Activated T-cell treated with anti-CD3 and anti-CD28 coated beads for 48 hours (primary cell): ENCODE data around the gene DARS1.
"Not testable (repeated sequence)": the region's sequence is repeated elsewhere in the genome, so short reads cannot be mapped to it uniquely, and the experiment has no call there.

Source experiments
- DNase-seq: peaks from one replicate; pipeline ENCODE4 v3.0.0-alpha.2; 2020; ENCODE audit warnings: low read depth

DARS1 gene

DNA sequence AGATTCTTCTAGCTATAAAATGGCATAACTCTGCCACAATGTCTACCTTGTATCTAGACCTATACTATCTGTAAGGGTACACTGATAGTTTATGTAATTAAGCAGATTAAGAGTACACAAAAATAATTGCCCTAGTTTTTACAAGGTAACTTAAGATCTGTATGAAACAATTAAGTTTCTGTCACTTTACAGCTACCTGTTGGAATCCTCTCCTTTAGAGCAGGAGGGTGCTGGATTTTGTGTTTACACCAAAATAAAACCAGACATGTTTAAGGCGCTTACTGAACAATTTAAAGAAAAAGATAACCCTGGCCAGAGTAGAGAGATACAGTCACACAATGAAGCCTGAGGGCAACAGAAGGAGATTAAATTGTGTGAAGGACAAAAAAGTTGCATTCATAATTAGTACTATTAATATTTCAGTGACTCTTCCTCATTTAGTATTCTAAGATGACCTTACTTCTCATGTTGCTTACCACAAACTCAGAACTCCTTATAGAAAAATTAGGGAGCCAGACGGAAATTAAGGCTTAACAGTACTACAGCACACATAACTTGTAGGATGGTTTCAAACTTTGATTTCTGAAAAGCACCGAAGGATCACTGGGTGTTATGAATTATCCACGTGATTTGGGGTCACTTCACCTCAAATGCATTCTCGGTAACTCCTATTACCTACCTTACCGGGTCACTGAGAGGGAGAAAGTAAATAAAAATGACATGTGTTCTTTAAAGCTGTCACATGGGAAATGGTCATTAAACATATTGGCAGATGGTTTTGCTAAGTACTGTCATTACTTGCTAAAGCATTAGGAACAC, 1.0 kb downstream of the DARS1 start:
- no peak for DNase-seq

DNA sequence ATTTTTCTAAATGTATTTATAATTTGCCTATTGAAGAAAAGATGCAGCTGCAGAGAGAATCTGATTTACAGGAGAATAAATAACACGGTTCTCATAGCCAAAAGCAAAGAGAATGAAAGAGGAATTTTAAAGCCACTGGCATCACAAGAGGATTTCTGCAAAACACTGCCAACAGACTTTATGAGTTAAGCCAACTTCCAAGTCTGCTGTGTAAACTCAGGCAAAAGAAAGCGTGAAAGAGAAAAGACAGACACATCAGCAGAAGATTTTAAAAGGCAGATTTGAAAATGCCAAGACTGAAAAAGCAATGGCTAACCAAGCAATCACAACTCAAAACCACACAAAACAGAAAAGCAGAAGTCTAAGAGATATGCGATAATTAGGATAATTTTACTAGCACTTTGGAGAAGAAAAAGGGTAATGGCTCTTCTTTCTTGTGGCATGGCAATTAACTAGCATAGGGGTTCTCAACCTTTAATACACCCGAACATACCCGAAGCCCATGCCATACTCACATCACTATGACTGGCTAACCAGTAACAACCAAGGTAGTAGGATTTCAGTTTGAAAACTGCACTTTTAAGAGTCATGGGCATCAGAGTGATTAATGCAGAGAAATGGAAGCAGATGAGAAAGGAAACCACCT, 4.9 kb downstream of the DARS1 start:
- DNase-seq: no peak

DNA sequence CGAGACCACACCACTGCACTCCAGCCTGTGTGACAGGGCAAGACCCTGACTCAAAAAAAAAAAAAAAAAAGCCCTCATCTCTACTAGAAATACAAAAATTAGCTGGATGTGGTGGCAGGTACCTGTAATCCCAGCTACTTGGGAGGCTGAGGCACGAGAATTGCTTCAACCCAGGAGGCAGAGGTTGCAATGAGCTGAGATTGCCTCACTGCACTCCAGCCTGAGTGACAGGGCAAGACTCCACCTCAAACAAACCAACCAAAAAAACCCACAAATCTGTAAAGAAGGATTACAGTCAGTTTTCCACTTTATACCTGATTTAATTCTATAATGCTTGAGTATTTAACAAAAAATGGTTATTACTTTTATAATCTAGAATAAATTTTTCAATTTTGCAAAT, 9.7 kb downstream of the DARS1 start:
- no peak for DNase-seq

DNA sequence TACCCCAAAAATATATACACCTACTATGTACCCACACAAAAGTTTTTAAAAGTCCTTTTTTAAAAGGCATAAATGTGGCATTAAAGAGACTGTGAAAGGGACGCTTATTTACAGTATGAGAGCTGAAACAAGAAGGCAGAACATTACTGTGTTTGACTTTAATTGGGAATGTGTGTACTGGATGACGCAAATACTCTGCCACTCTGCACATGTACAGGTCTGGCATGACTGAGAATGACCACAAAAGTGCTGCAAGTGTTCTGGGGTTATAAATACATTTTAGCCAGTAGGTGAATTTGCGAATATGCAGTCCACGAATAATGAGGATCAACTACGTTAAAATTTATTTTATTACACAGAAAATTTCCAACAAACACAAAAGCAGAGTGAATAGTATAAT, 11.4 kb downstream of the DARS1 start:
- no peak for DNase-seq

DNA sequence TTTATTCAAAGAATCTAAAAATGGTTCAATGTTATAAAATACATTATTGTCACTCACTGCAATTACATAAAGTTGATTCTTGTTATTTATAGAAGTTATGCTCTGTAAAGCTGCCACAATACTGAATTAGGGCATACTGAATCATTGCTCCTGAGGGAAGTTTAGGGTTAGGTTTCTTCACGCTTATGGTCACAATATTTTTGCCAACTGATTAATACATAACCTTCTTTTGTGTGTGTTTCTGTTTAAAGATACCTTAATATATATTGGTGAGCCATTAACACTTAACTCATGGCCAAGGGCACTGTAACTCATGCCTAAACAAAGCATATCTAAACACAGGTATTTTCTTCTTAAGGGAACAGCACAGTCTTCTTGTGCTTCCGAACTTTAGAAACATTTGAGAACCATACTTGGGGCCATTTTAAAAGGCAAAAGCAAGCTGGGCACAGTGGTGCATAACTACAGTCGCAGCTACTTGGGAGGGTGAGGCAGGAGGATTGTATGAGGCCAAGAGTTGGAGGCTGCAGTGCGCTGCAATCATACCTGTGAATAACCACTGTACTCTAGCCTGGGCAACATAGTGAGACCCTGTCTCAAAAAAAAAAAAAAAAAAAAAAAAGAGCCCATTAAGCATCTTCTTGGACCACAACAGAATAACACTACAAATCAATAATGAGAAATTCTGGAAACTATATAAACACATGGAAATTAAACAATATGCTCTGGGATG, 15.6 kb downstream of the DARS1 start:
- DNase-seq: no peak

DNA sequence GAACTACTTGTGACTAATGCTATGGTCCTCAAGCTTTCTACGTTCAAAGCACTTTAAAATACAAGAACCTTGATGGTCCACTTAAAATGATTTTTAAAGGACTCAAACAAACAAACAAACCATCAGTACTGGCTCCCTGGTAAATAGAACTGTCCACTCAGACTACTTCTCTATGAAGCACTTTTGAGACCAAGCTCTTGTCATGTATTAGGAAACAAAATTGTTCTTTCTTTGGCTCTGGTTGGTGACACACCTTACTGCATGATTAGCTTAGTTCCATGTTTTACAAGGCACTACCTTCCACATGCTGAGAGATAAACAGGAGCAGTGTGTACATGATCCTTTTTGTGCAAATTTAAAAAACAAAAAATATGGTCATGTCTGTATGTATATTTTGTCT, 19.7 kb downstream of the DARS1 start:
- DNase-seq: no peak

DNA sequence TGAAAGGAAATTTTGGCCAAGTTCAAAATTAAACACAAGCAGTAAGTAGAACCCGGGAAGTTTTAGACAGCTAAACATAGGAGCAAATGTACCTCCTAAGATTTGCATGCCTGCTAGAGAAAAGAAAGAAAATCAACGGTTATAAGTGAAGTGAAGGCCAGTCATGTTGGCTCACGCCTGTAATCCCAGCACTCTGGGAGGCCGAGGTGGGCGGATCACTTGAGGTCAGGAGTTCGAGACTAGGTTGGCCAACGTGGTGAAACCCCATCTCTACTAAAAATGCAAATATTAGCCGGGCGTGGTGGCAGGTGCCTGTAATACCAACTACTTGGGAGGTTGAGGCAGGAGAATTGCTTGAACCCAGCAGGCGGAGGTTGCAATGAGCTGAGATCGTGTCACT, 21.0 kb downstream of the DARS1 start:
- DNase-seq: not testable (repeated sequence)

DNA sequence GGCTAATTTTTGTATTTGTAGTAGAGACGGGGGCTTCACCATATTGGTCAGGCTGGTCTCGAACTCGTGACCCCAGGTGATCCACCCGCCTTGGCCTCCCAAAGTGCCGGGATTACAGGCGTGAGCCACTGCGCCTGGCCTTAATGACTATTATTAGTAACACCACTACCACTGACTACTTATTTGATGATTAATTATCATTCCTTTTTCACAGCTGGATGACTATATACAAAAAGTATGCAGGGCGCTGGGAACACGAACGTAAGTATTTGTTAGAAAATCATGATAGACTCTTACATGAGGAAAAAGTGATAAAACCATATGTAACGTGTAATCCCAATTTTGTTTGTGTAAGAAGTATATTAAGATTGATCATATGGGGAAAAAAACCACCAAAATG, 21.6 kb downstream of the DARS1 start:
- DNase-seq: no peak

DNA sequence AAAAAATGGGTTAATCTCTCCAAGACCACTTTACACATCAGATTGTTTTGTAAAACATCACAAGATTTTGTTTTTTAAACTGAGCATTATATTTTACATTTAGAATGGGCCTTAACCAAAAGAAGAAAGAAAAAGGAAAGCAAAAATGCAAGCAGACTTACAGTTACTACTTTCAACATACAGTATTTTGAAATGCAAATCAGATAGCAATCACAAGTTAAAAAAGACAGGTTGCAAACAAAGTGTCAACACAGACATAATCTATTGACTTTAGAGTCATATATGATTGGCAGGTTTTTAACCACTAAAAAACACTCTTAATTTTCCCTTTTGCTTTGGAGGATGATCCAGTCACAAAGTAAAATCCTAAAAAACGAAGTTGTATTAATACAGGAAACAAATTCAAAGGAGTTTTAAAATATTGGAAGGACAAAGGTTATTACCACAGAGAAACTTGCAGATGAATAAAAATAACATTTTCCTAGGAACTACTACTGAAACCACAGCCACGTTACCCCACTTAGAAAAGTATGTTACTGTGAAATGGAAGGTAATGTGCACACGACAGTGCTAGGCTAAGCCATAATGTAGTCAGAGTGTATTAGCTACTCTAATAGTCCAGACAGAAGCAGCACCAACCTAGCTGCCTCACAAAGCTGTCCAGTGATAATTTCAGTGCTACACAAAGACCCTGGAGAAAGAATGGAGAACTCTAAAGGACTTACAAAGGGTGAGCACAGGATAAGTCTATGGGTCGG, 22.9 kb downstream of the DARS1 start:
- no peak for DNase-seq

DNA sequence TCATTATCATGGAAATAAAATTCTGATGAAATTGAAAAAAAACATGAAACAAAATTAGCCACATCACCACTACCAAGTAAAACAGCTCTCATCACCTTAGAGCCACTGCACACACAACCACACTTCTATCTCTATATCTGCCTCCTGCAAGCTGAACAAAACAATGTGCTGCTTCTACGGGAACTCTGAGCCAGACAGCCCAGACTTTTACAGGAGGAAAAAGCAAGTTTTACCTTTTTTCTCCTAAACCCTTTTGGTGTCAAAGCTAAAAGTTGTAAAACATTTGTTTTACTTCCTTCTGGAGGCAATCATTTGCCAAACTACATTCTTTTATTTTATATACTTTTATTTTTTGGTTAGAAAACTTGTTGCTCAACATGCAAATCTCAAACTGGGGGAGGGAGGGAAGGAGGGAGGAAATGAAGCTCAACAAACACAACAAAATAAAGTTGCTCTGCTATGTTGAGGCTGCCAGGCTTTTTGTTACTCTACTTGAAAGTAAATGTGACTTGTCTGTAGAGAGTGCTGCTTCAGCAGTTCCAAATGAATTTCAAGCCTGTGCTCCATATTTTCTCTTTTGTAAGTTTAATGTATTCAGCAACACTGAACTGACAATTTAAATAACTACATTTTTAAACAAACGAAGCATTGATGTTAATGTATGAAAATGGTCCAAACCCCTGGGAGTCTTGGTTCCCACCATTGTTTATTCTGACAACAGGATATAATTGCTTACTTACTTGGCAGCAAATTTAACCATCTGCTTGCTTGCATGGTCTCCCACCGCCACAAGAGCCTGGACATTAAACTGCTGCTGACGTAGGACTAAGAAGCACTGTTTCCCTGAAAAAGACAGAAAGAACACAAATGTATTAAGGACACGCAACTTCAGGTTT, 24.5 kb downstream of the DARS1 start:
- no peak for DNase-seq

DNA sequence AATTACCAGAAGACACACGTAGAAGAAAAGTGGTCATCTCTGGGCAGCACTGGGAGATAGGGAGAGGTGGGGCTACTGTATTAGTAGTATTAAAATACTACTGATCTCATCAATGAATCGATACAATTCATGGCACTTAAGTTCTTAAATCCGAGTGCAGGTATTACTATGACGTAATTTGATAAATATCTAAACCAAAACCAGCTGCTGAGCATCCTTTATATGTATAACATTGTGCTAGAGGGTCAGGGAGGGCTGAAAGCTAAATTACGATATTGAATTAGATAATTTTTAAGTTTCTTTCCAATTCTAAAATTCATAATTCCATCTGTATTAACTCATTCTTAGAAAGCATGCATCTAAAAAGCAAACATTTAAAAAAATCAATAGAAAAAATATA, 25.3 kb downstream of the DARS1 start:
- DNase-seq: no peak

DNA sequence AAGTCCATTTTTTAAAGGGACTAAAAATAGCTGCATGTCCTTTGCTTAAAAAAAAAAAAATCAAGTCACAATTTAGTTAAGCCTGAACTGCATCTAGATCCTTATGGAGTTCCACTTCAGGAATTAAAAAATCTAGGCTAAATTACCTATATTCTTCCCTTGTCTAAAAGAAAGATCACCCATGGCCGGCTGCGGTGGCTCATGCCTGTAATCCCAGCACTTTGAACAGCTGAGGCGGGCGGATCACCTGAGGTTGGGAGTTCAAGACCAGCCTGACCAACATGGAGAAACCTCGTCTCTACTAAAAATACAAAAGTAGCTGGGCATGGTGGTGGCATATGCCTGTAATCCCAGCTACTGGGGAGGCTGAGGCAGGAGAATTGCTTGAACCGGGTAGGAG, 26.5 kb downstream of the DARS1 start:
- not testable (repeated sequence) for DNase-seq

DNA sequence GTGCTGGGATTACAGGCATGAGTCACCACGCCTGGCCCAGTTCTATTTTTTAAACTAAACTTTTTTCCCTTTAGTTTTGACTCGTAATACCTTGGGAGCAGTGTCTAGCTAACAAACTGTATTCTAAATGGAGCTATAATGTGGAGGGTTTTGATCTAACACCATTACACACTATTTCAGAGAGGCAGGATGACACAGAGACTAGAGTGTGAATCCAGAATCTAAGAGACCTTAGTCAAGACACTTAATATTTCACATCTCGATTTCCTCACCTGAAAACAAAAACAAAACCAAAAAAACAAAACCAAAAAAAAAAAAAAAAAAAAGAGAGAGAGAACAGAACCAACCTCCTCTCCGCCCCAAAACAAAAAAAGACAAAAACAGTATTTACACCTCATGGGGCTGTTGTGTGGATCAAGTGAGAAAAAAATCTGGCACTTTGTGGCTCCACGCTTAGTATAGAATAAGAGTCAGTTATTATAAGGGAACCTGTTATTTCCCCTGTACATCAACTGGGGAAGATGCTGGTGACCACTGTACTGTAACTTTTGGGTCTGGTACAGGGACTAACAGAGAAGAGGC, 31.3 kb downstream of the DARS1 start:
- DNase-seq: no peak

DNA sequence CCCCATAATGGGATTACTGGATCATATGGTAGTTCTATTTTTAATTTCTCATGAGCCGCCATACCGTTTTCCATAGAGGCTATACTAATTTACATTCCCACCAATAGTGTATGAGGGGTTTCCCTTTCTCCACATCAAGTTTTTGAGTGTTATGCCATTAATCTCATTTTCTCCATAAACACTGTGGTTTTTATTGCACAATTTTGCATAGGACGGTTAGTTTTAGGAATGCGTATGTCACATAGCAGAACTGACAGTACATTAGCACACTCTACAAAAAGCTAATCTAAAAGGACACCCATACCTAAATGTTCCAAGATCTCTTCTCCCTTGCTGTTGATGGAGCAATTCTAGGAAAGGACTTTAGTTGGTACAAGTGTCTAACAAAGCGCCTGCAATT, 32.5 kb downstream of the DARS1 start:
- no peak for DNase-seq

DNA sequence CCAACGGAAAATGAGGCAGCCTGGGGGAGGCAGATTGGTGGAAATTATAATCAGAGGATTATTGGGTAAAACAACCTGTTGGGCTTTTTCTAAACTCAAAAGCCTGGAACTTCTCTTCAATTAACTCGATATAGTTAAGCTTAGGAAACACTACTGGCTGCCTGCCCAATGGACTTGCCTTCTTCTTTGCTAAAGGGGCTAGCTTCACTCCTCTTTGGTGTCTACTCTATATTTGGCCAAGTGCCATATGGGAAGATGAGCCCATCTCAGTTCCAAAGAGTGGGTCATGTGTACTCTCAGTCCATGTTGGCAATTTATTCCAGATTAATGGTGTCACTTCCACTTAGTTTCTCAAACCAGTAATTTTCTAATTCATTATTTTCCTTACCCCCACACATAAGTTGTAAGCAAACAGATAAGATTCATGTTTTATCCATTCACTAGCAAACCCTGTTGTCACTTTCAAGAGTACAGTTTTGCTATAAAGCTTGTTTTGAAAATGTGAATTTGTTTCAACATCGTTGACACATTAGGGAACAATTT, 34.3 kb downstream of the DARS1 start:
- no peak for DNase-seq

DNA sequence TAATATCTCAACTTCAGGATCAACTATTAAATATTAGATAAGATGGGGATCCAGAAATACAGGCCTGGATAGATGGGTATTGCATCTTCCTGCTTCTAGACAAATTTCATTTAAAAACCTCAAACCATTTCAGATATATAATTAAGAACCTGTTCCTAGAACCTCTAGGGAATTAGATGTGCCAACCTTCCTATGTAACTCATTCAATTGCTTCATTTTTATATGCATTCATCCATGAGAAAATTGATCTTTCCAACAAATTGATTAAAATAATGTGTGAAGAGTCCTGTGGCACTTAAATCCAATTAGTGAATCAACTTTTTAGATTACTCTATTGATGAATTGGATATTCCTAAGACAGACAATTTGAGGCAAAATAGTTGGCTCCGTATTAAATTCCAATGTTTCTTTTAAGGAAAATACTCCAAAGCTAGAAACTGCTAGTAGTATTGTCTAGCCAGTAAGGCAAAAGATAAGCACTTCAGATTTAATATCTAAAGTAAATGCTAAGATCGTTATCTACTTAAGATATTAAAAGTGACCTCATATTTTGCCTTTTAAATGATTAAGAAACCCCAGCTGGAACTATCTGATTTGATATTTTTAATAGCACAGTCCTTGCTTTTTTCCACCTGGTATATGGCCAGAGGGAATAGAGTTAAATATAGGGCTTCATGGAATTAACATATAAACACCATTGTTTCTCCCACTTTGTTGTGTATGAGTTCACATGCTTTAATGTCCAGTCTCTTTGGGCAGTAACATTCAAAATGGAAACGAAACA, 35.8 kb downstream of the DARS1 start:
- DNase-seq: no peak

DNA sequence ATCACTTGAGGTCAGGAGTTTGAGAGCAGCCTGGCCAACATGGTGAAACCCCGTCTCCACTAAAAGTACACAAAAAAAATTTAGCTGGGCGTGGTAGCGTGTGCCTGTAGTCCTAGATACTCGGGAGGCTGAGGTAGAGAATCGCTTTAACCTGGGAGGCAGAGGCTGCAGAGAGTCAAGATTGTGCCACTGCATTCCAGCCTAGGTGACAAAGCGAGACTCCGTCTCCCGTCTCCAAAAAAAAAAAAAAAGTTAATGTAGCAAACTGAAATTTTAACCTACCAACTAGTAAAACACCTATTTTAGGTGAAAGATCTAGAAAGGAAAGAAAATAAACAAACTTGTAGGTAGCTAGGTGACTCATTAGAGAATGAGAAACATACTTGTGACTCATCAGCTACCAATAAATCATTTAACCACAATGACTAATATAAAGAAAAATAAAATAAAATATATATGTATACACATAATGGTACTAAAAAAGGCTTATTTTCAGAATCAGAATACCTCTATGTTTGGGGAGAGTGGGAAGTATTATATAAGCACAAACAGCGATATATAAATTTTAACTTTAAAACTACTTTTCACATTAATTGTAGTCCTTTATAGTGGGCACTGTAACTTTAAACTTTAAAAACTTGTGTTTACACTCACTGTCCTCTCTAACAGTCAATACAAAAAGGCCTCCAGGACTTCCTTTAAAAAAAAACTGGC, 36.6 kb downstream of the DARS1 start:
- DNase-seq: no peak

DNA sequence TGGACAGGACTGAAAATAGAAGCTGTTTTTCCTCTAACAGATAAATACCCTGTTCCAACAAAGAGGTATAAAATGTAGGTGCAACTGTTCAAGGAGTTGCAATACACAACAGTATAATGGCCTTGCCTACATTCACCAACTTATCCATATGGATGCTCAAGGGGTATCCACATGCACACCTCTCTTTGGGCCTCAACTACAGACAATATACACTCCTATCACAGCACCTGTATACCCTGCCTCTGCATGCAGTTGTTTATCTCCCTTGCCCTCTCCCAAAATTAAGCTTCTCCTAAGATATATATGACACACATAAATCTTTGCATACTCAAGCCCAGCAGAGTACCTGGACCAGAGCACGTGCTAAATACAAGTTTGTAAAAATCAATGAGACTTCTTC, 37.3 kb downstream of the DARS1 start:
- no peak for DNase-seq

DNA sequence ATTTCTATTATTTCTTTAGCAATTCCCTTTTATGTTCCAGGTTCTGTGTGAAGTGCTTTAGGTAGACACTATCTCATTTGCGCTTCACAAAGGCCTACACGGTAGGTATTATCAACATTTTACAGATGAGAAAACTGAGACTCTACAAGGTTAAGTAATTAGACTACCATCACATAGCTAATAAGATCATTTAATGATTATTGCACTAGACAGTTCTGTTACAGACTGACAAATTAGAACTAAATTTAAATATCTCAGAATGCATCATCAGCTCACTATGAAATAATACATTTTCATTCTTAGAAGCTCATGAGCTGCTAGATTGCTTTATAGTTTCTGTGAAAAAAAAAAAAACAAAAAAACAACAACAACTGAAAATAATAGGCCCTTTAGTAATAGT, 37.9 kb downstream of the DARS1 start:
- no peak for DNase-seq
